Pancreas (tissue), 10 donors: ENCODE data around the gene COA1. TPM values are rescaled to one million over a fixed set of nuclear protein-coding genes. Genes with fewer than 3 reads are reported as not detected.

Source experiments
- ATAC-seq, 4 donors: fragments of 200-7000 bp; cut with Tn5 transposase; one replicate each; pipeline versions ENCODE4 v1.8.0 to v1.9.1; 2020; ENCODE audit warnings: mild to moderate bottlenecking in 4 of 4, moderate library complexity in 4 of 4
- DNase-seq, 6 donors: peaks; one replicate each; pipeline ENCODE4 v3.0.0-alpha.2; 2020
- FAIRE-seq: peaks from 2 replicates; lab custom pipeline; 2012; peaks lifted over from hg19 to GRCh38; lab: Jason Lieb, UNC
- H3K27ac ChIP-seq, 4 donors: fragments of 200-600 bp; sonication (generic); 1 replicate in 3 of 4; 2 replicates in 1 of 4; pipeline versions ENCODE4 v1.5.0 to v1.8.0; 2020
- H3K27me3 ChIP-seq, 4 donors: fragments of 200-600 bp; one replicate each; pipeline ENCODE4 v1.8.0; 2021
- H3K36me3 ChIP-seq, 3 donors: fragments of 200-600 bp; sonication (generic) in 1 of 3; one replicate each; pipeline versions ENCODE4 v1.5.0 to v1.8.0; 2020 to 2021
- H3K4me1 ChIP-seq, 3 donors: fragments of 200-600 bp; one replicate each; pipeline ENCODE4 v1.8.0; 2021
- H3K4me3 ChIP-seq, 4 donors: fragments of 200-600 bp; sonication (generic) in 2 of 4; one replicate each; pipeline versions ENCODE4 v1.5.0 to v1.8.0; 2020 to 2021
- H3K9me3 ChIP-seq, 4 donors: fragments of 200-600 bp; one replicate each; pipeline ENCODE4 v1.8.0; 2021
- WGBS, 2 donors: extraction: QIAGEN DNeasy Blood & Tissue Kit; methylation state at CpG; one replicate each; pipeline ENCODE4 v1.1.7; 2013; 5-methylcytosine and 5-hydroxymethylcytosine counted together
- intact Hi-C, 3 donors: fragments of 100-400 bp; cut with DNase I; formaldehyde crosslinking; loops; one replicate each; pipeline versions ENCODE4 v1.11.1 to v1.14.2; 2022
- polyA plus RNA-seq, 2 donors: library from polyadenylated mRNA; stranded (reverse); fragments of 200-250 nt; gene quantifications; one replicate each; pipeline ENCODE4 v1.2.3, GENCODE V29; 2013
- total RNA-seq, 6 donors: library from RNA; stranded (reverse); fragmentation: NEBNext Ultra II Directional in 4 of 6; extraction: Animal tissue kit (Norgen Biotek cat#: 25700) in 4 of 6; gene quantifications; one replicate each; pipeline versions ENCODE4 v1.2.1 to v1.2.4, GENCODE V29; 2021 to 2023
- TF ChIP-seq, protein P1 (sequence below), 4 donors: fragments of 200-600 bp; sonication (generic) in 3 of 4; IDR thresholded peaks; one replicate each; pipeline versions ENCODE4 v1.5.0 to v1.8.0; 2021; ENCODE audit warnings: antibody characterized with exemption in 4 of 4
- donor health status: healthy with polysubstance abuse.
- donor health status: DM: no; HTN: no; CAD: no; lungs with moderate emphysema.
- donor health status: DM: no; HTN: no; CAD: no.
- donor health status: control.
- donor health status: control.
- donor health status: Bipolar disorder and iron deficiency.
- donor health status: DM: yes; HTN: yes; CAD: no.
- donor health status: DM: no; HTN: no; CAD: no.
- donor health status: DM: no; HTN: no; CAD: no.
- donor health status: DM: yes; HTN: yes; CAD: no.

Gene COA1
- total and polyA plus RNA-seq, 8 donors = 24.6 to 34.4 (median 27.1) TPM

DNA sequence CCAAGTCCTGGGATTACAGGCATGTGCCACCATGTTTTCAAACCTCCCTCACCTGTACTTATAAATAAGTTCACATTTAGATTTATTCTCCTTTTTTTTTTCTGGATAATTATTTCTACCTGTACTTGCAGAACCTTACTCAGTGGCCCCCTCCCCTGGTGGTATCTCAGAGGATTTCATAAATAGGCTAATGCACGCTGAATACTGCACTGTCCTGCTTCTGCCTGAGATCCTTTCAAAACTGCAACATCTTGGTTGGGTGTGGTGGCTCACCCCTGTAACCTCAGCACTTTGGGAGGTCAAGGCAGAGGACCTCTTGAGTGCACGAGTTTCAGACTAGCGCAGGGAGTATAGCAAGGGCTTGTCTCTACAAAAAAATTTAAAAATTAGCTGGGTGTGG is 24.5 kb upstream of the COA1 start:
- TF ChIP-seq, protein P1, sequence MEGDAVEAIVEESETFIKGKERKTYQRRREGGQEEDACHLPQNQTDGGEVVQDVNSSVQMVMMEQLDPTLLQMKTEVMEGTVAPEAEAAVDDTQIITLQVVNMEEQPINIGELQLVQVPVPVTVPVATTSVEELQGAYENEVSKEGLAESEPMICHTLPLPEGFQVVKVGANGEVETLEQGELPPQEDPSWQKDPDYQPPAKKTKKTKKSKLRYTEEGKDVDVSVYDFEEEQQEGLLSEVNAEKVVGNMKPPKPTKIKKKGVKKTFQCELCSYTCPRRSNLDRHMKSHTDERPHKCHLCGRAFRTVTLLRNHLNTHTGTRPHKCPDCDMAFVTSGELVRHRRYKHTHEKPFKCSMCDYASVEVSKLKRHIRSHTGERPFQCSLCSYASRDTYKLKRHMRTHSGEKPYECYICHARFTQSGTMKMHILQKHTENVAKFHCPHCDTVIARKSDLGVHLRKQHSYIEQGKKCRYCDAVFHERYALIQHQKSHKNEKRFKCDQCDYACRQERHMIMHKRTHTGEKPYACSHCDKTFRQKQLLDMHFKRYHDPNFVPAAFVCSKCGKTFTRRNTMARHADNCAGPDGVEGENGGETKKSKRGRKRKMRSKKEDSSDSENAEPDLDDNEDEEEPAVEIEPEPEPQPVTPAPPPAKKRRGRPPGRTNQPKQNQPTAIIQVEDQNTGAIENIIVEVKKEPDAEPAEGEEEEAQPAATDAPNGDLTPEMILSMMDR (IDR thresholded peaks at IDR 0.05) = no peak
- WGBS, 2 donors = 74 to 81% methylated on average over 3 of the region's 3 CpGs
- DNase-seq (no peak), ATAC-seq (no peak), FAIRE-seq (no peak)
- no peak overlapping the region for H3K4me3 ChIP-seq
- no peaks in the 10 kb centered on the region for H3K4me1 ChIP-seq
- intact Hi-C loops = no loop called here
- no peaks in the 10 kb centered on the region for H3K27me3 ChIP-seq
- no peaks in the 10 kb centered on the region for H3K9me3 ChIP-seq
- H3K27ac ChIP-seq = no peak overlapping the region
- H3K36me3 ChIP-seq = no peaks in the 10 kb centered on the region

DNA sequence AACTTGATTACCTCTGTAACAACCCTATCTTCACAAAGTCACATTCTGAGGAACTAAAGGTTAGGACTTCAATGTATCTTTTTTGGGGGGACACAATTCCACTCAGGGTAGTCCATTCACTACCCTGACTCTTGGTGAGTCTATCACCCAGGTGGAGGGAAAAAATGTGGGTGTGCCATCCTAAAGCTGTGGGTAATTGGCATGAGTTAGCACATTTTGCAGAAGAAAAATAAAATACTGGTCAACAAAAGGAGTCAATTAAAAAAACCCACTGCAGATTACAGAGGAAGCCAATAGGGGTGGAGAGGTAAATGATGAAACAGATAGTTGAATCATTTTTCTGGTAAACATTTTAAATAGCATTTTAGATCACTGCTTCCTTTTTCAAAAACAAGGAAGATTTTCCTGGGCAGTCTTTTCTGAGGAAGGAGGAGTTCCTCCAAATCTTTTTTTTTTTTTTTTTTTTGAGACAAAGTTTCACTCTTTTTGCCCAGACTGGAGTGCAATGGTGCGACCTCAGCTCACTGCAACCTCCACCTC is 24.0 kb upstream of the COA1 start:
- intact Hi-C loops = no loop called here
- ATAC-seq (no peak), FAIRE-seq (no peak)

DNA sequence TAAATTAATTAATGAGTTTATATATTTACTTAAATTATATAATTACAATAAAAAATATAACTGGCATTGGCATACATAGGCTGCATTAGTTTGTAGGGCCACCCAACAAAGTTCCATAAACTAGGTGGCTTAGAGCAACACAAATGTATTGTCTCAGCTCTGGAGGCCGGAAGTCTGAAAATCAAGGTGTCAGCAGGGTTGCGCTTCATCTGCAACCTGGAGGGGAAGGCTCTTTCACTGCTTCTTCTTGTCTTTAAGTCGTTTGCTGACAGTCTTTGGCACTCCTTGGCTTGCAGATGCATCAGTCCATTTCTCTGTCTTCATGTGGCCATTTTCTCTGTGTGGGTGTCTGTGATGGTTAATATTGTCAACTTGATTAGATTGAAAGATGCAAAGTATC is 23.1 kb upstream of the COA1 start:
- Histone ChIP-seq H3K9me3 (no peaks in the 10 kb centered on the region), H3K27me3 (no peaks in the 10 kb centered on the region), H3K4me1 (no peaks in the 10 kb centered on the region), H3K27ac (no peak overlapping the region), H3K36me3 (no peaks in the 10 kb centered on the region), H3K4me3 (no peak overlapping the region)
- TF ChIP-seq, protein P1 (IDR thresholded peaks at IDR 0.05) = no peak
- 72 to 82% methylated on average over 3 of the region's 3 CpGs for WGBS, 2 donors
- FAIRE-seq (no peak), ATAC-seq (no peak), DNase-seq (no peak)
- intact Hi-C loops = no loop called here

More for the DNA sequence above, 24.0 kb upstream of the COA1 start:
- Histone ChIP-seq H3K9me3 (no peaks in the 10 kb centered on the region), H3K27me3 (no peaks in the 10 kb centered on the region), H3K4me1 (no peaks in the 10 kb centered on the region), H3K27ac (no peak overlapping the region), H3K36me3 (no peaks in the 10 kb centered on the region), H3K4me3 (no peak overlapping the region)
- TF ChIP-seq, protein P1 (IDR thresholded peaks at IDR 0.05) = no peak
- no peak for DNase-seq
- 54 to 87% methylated on average over 1 of the region's 1 CpG for WGBS, 2 donors

DNA sequence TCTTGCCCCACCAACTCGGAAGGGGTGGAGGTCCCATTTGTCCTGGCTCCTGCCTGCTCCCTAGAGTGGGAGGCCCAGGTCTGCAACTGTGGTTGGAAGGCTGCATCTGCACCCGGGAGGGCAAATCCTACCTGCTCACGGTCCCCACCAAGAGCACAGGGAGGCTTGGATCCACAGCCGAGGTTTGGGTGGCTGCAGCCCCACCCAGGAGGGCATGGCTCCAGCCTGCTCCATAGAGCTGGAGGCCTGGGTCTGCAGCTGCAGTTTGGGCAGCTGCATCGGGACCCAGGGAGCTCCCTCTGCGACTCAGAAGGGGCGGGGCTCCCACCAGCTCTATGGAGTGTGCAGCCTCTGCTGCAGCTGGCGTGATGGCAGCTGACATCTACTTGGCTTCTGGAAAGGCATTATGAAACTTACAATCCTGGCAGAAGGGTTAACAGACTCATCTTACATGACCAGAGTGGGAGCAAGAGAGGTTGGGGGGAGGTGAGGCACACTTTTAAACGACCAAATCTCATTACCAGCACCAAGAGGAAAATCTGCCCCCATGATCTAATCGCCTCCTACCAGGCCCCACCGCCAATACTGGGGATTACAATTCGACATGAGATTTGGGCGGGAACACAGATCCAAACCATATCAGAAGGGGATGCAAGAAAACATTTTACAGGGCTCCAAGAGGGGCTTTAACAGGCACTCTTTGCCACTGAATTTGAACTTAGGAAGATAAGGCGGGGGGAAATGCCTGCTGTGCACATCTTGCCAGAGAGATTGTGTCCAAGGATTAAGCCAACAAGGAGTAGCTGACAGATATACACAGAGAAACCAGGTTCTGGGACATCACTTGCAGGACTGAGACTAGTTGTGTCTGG is 20.9 kb upstream of the COA1 start:
- H3K4me1 ChIP-seq = no peaks in the 10 kb centered on the region
- intact Hi-C loops = no loop called here
- no peak for DNase-seq

More for the DNA sequence above, 20.9 kb upstream of the COA1 start:
- Histone ChIP-seq H3K4me3 (no peak overlapping the region), H3K27me3 (no peaks in the 10 kb centered on the region), H3K27ac (no peak overlapping the region), H3K36me3 (no peaks in the 10 kb centered on the region), H3K9me3 (no peaks in the 10 kb centered on the region)
- WGBS, 2 donors = 70 to 76% methylated on average over 14 of the region's 14 CpGs
- TF ChIP-seq, protein P1 (IDR thresholded peaks at IDR 0.05) = no peak
- FAIRE-seq (no peak), ATAC-seq (peak in 1 of 4 donors; percentile 35)
